Measurements from ENCODE around the gene VAV2. TPM values are rescaled to one million over a fixed set of nuclear protein-coding genes. Genes with fewer than 3 reads are reported as not detected.

Gene VAV2
- total and polyA plus RNA-seq, 2 of the 4 experiments (the other 2 are of a cell fraction) = 10.8 to 13.4 TPM

DNA sequence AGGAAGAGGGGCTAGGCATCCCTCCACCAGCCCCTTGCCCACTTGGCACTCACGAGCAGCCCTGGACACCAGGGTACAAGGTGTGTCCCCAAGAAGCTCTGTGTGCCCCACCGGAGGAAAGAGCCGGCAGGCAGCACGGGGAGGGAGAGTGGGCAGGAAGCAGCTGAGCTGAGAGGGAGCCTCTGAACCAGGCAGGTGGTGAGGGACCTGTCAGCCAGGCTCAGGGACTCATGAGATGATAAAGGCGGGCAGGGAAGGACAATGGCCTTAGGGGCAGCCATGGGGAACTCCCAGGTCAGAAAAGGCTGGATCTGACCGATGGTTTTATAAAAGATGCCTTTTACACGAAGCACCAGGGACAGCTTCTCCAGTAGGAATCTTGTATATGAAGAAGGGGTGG, 112.0 kb downstream of the VAV2 start:
- H3K9ac ChIP-seq (ENCODE audit: low read depth, low read length) = no peak overlapping the region

More for the DNA sequence above, 112.0 kb downstream of the VAV2 start:
- no peak overlapping the region for H3K27ac ChIP-seq (ENCODE audit: insufficient read depth, low read length)
- ChIA-PET POLR2A (ENCODE audit: unreplicated experiment) (no interaction called here), CTCF (interaction anchor here (0.5 kb wide), 1 partner anchor 400 kb away, joined by 3 read pairs; no protein-coding TSS in a partner anchor)
- WGBS, 2 experiments (ENCODE audit: extremely low coverage in 2 of 2, insufficient read length in 1 of 2) = 90% methylated on average over 2 of the region's 7 CpGs; no CpG with 5 or more reads in 1 of the 2 experiments
- ATAC-seq (ENCODE audit: low read depth) (no peak), DNase-seq (no peak)
- no peak overlapping the region for H3K14ac ChIP-seq (replicated peaks; ENCODE audit: low read depth, low read length)
- dilution Hi-C loops (cut with HindIII; ENCODE audit: low sequenced_read_pairs, unreplicated experiment) (no loop called here), intact Hi-C loops (cut with micrococcal nuclease) (no loop called here), in situ Hi-C loops (cut with MboI; ENCODE audit: low sequenced_read_pairs) (no loop called here)
- H2BK120ac ChIP-seq (ENCODE audit: low read depth, low read length) = no peak overlapping the region
- H3K79me1 ChIP-seq (ENCODE audit: low read depth in 1 of 2, low read length in 2 of 2) = peaks cover 44 to 83% of the 10 kb centered on the region in 2 experiments
- no peak overlapping the region for H3K4ac ChIP-seq (ENCODE audit: low read depth, low read length)
- H3K36me3 ChIP-seq (ENCODE audit: control insufficient read depth, insufficient read depth, low read length) = no peaks in the 10 kb centered on the region
- no peak overlapping the region for H3K18ac ChIP-seq (ENCODE audit: low read depth, low read length)
- peak overlapping the region; percentile 0 for H2AK9ac ChIP-seq (replicated peaks; ENCODE audit: low read depth, low read length, poor library complexity)
- TF ChIP-seq CEBPB (IDR thresholded peaks at IDR 0.05; ENCODE audit: low read depth, low read length) (no peak), FOS (IDR thresholded peaks at IDR 0.05; ENCODE audit: low read depth, low read length) (no peak)
- no peak overlapping the region for H3K4me3 ChIP-seq (ENCODE audit: insufficient read depth, low read depth, low read length)
- BruUV-seq (replicated peaks) = no TSS peak
- no peak overlapping the region for H2BK20ac ChIP-seq (ENCODE audit: low read depth, low read length)
- H2AK5ac ChIP-seq (ENCODE audit: low read depth, low read length) = no peak overlapping the region
- no peaks in the 10 kb centered on the region for H3K9me3 ChIP-seq (ENCODE audit: control insufficient read depth, insufficient read depth, low read length)
- no peak overlapping the region for H3K23ac ChIP-seq (ENCODE audit: low read depth, low read length)
- no peak overlapping the region for H4K5ac ChIP-seq (ENCODE audit: low read depth, low read length)
- no peak overlapping the region for H2BK15ac ChIP-seq (ENCODE audit: low read depth, low read length)
- H4K20me1 ChIP-seq (ENCODE audit: insufficient read depth, low read length) = peaks cover 26% of the 10 kb centered on the region
- H2AFZ ChIP-seq (replicated peaks; ENCODE audit: low read length, poor library complexity) = no peak overlapping the region
- no peaks in the 10 kb centered on the region for H3K27me3 ChIP-seq (ENCODE audit: control insufficient read depth, insufficient read depth, low read length)
- peaks cover 7% of the 10 kb centered on the region; the same call in 1 of the 2 replicates for H3K9me1 ChIP-seq (ENCODE audit: insufficient read depth, low read length)
- no peak overlapping the region; a peak in 1 of 4 replicates for H4K8ac ChIP-seq (ENCODE audit: low read depth in 2 of 2, low read length in 2 of 2)
- H3K56ac ChIP-seq (ENCODE audit: extremely low read depth, insufficient read depth, low read length) = no peak overlapping the region
- no peak overlapping the region for H3K4me2 ChIP-seq (ENCODE audit: low read depth, low read length)
- peaks cover 7% of the 10 kb centered on the region for H3K4me1 ChIP-seq (ENCODE audit: control insufficient read depth, insufficient read depth, low read length)
- H4K91ac ChIP-seq (ENCODE audit: insufficient read depth, low read depth, low read length) = no peak overlapping the region
- H2BK5ac ChIP-seq (ENCODE audit: low read depth, low read length, poor library complexity, severe bottlenecking) = no peak overlapping the region
